Neural cell (in vitro differentiated cells): Measurements from ENCODE around the gene LOXHD1. TPM values are rescaled to one million over a fixed set of nuclear protein-coding genes. Genes with fewer than 3 reads are reported as not detected.

Experiments
- H2AFZ ChIP-seq: fragments of 200-600, 300-800 bp; sonication (generic), shearing (Covaris generic); 2 replicates; pipeline ENCODE4 v1.6.0; 2014; ENCODE audit warnings: low read depth, mild to moderate bottlenecking, antibody characterized with exemption, low read length, moderate library complexity
- H3F3A ChIP-seq: fragments of 200-600 bp; shearing (Covaris generic); 2 replicates; pipeline ENCODE4 v1.6.1; 2016; ENCODE audit warnings: mild to moderate bottlenecking, moderate library complexity, mixed read lengths, antibody characterized with exemption, low read length; ENCODE audit not compliant: insufficient read depth, poor library complexity, severe bottlenecking
- H3K27ac ChIP-seq: fragments of 200-600, 300-800 bp; sonication (generic), shearing (Covaris generic); 2 replicates; pipeline ENCODE4 v1.5.1; 2014; ENCODE audit warnings: mild to moderate bottlenecking, low read length, moderate library complexity
- H3K27me3 ChIP-seq: fragments of 300-800, 200-600 bp; sonication (generic), shearing (Covaris generic); 2 replicates; pipeline ENCODE4 v1.6.0; 2014; ENCODE audit warnings: mild to moderate bottlenecking, low read depth, low read length, moderate library complexity; ENCODE audit not compliant: insufficient read depth
- H3K36me3 ChIP-seq: fragments of 300-800, 200-600 bp; sonication (generic), shearing (Covaris generic); 2 replicates; pipeline ENCODE4 v1.5.1; 2014; ENCODE audit warnings: mild to moderate bottlenecking, antibody characterized with exemption, low read length, moderate library complexity; ENCODE audit not compliant: insufficient read depth
- H3K4me2 ChIP-seq: fragments of 300-800, 200-600 bp; sonication (generic), shearing (Covaris generic); 2 replicates; pipeline ENCODE4 v1.6.0; 2014; ENCODE audit warnings: mild to moderate bottlenecking, low read length
- H3K4me3 ChIP-seq: fragments of 300-800, 200-600 bp; sonication (generic), shearing (Covaris generic); 2 replicates; pipeline ENCODE4 v1.5.1; 2014; ENCODE audit warnings: mild to moderate bottlenecking, low read length, moderate library complexity
- H3K79me2 ChIP-seq: fragments of 200-600 bp; shearing (Covaris generic); replicated peaks from 2 replicates; pipeline ENCODE4 v1.6.0; 2014; ENCODE audit warnings: mild to moderate bottlenecking, low read length, moderate library complexity; ENCODE audit not compliant: insufficient read depth
- H3K9ac ChIP-seq: fragments of 300-800, 200-600 bp; sonication (generic), shearing (Covaris generic); 2 replicates; pipeline ENCODE4 v1.6.1; 2016; ENCODE audit warnings: mild to moderate bottlenecking, low read length, mixed read lengths
- H3K9me2 ChIP-seq: fragments of 200-600 bp; shearing (Covaris generic); 2 replicates; pipeline ENCODE4 v1.6.1; 2016; ENCODE audit warnings: mild to moderate bottlenecking, low read length, mixed read lengths; ENCODE audit not compliant: insufficient read depth
- H3K9me3 ChIP-seq: fragments of 200-600, 300-800 bp; sonication (generic), shearing (Covaris generic); 2 replicates; pipeline ENCODE4 v1.6.1; 2016; ENCODE audit warnings: mild to moderate bottlenecking, mixed run types, low read length, moderate library complexity, mixed read lengths
- H4K20me1 ChIP-seq: fragments of 200-600 bp; shearing (Covaris generic); 2 replicates; pipeline ENCODE4 v1.6.1; 2016; ENCODE audit warnings: mild to moderate bottlenecking, mixed run types; ENCODE audit not compliant: insufficient read depth
- EP300 ChIP-seq: fragments of 450-650 bp; conservative IDR thresholded peaks from 2 replicates; pipeline ENCODE4 v1.6.1; 2014; ENCODE audit warnings: antibody characterized with exemption, mild to moderate bottlenecking, moderate library complexity; ENCODE audit not compliant: poor library complexity, severe bottlenecking
- EZH2 ChIP-seq: fragments of 200-600, 300-800 bp; shearing (Covaris generic), sonication (generic); IDR thresholded peaks from 2 replicates; pipeline ENCODE4 v1.6.1; 2014; ENCODE audit warnings: antibody characterized with exemption, low read length, borderline replicate concordance, mild to moderate bottlenecking; ENCODE audit not compliant: insufficient read depth, poor library complexity, severe bottlenecking
- MXI1 ChIP-seq: fragments of 450-650 bp; conservative IDR thresholded peaks from 2 replicates; pipeline ENCODE4 v1.6.1; 2014; ENCODE audit warnings: antibody characterized with exemption, mild to moderate bottlenecking; ENCODE audit not compliant: poor library complexity, severe bottlenecking
- RAD21 ChIP-seq: fragments of 450-650 bp; conservative IDR thresholded peaks from 2 replicates; pipeline ENCODE4 v1.6.1; 2014; ENCODE audit warnings: antibody characterized with exemption, mild to moderate bottlenecking, moderate library complexity
- SMC3 ChIP-seq: fragments of 450-650 bp; conservative IDR thresholded peaks from 2 replicates; pipeline ENCODE4 v1.6.1; 2014; ENCODE audit warnings: antibody characterized with exemption, mild to moderate bottlenecking, moderate library complexity; ENCODE audit not compliant: poor library complexity
- TAF1 ChIP-seq: IDR thresholded peaks from 2 replicates; pipeline ENCODE4 v1.6.1; 2012; ENCODE audit warnings: low read depth
- polyA plus RNA-seq: library from polyadenylated mRNA; depleted of rRNA; stranded (reverse); fragments of >200 nt; gene quantifications from 2 replicates; pipeline ENCODE4 v1.2.3, GENCODE V29; 2014
- TF ChIP-seq, protein P1 (sequence below): IDR thresholded peaks from 2 replicates; pipeline ENCODE4 v1.6.1; 2012; ENCODE audit warnings: borderline replicate concordance

Gene LOXHD1
- polyA plus RNA-seq, 1 donor from 2014 or later: not detected

- Histone ChIP-seq H3K79me2 (no peaks in the 10 kb centered on the region), H3K9me3 (no peaks in the 10 kb centered on the region), H3K36me3 (no peaks in the 10 kb centered on the region), H2AFZ (no peak overlapping the region), H3K4me3 (no peak overlapping the region), H3K27me3 (no peaks in the 10 kb centered on the region), H3F3A (no peaks in the 10 kb centered on the region), H3K9me2 (no peaks in the 10 kb centered on the region), H3K4me2 (no peak overlapping the region), H3K27ac (no peak overlapping the region), H4K20me1 (no peaks in the 10 kb centered on the region), H3K9ac (no peak overlapping the region)
- TF ChIP-seq TAF1 (no peak), MXI1 (no peak), RAD21 (no peak), EZH2 (no peak), SMC3 (no peak)
- TF ChIP-seq, protein P1, sequence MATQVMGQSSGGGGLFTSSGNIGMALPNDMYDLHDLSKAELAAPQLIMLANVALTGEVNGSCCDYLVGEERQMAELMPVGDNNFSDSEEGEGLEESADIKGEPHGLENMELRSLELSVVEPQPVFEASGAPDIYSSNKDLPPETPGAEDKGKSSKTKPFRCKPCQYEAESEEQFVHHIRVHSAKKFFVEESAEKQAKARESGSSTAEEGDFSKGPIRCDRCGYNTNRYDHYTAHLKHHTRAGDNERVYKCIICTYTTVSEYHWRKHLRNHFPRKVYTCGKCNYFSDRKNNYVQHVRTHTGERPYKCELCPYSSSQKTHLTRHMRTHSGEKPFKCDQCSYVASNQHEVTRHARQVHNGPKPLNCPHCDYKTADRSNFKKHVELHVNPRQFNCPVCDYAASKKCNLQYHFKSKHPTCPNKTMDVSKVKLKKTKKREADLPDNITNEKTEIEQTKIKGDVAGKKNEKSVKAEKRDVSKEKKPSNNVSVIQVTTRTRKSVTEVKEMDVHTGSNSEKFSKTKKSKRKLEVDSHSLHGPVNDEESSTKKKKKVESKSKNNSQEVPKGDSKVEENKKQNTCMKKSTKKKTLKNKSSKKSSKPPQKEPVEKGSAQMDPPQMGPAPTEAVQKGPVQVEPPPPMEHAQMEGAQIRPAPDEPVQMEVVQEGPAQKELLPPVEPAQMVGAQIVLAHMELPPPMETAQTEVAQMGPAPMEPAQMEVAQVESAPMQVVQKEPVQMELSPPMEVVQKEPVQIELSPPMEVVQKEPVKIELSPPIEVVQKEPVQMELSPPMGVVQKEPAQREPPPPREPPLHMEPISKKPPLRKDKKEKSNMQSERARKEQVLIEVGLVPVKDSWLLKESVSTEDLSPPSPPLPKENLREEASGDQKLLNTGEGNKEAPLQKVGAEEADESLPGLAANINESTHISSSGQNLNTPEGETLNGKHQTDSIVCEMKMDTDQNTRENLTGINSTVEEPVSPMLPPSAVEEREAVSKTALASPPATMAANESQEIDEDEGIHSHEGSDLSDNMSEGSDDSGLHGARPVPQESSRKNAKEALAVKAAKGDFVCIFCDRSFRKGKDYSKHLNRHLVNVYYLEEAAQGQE: no peak
These were observed 179.5 kb downstream of the LOXHD1 start for GRCh38 chr18:46477425-46478011.

DNA sequence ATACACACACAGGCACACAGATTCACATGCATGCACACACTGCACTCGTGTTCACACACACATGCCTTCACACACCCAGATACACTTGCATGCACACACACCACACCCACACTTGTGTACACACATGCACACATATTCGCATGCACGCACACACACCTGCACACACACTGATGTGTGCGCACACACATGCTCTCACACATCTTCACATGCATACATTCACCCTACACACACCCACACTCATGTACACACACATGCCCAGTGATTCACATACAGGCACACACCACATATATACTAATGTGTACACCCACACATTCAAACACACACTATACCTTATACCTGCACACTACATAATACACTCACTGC, 181.6 kb downstream of the LOXHD1 start:
- H3K9me2 ChIP-seq: no peaks in the 10 kb centered on the region
- H3K36me3 ChIP-seq: no peaks in the 10 kb centered on the region
- no peaks in the 10 kb centered on the region for H3F3A ChIP-seq
- H3K4me3 ChIP-seq: no peak overlapping the region
- H4K20me1 ChIP-seq: no peaks in the 10 kb centered on the region
- no peak overlapping the region for H3K27ac ChIP-seq
- H3K79me2 ChIP-seq: no peaks in the 10 kb centered on the region
- H3K9me3 ChIP-seq: no peaks in the 10 kb centered on the region
- no peaks in the 10 kb centered on the region for H3K27me3 ChIP-seq
- TF ChIP-seq, protein P1: no peak
- TF ChIP-seq EP300 (no peak), MXI1 (no peak), RAD21 (no peak)
- H3K9ac ChIP-seq: no peak overlapping the region
- H3K4me2 ChIP-seq: no peak overlapping the region
- no peak overlapping the region for H2AFZ ChIP-seq
